Measurements from ENCODE around the gene ATP1A1. TPM values are rescaled to one million over a fixed set of nuclear protein-coding genes. Genes with fewer than 3 reads are reported as not detected.

The ATP1A1 gene
- total and polyA plus RNA-seq, 12 donors: 73.6 to 624 (median 203) TPM

DNA sequence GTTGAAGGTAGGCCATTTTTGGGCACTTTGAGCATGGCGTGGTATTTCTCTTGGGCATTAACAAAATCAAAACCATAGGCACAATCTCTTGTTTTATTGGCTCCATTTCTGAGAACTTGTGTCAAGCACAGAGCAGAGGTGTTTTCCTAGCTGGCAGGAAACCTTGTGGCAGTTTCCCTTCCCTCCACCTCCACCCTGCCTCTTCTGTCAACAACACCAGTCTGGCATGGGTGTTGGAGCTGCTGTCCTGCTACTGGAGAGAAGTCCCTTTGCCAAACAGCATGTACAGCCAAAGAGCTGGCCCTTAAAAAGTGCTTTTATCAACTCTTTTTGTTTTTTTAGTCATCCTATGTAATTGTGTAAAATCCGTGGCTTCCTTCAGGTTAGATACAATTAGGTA, 16.0 kb downstream of the ATP1A1 start:
- DNase-seq: no peak
- intact Hi-C loops (cut with DNase I): loop anchor here in 1 of 10 donors (10.0 kb wide), 1 partner anchor 234 kb away; no protein-coding TSS in a partner anchor
- no peaks in the 10 kb centered on the region for H3K27me3 ChIP-seq
- H3K4me1 ChIP-seq: peaks cover 0 to 31% (median 15%) of the 10 kb centered on the region in 9 donors
- ATAC-seq: peak in 4 of 8 donors; percentile 39 to 74 (median 48)
- H3K27ac ChIP-seq: peak overlapping the region in 4 of 10 donors; percentile 3 to 28 (median 23)
- H3K36me3 ChIP-seq: peaks cover 0 to 100% (median 83%) of the 10 kb centered on the region in 9 donors
- WGBS, 2 donors: 48 to 65% methylated on average over 2 of the region's 2 CpGs
- no peak overlapping the region for H3K4me3 ChIP-seq
- TF ChIP-seq, protein P1, sequence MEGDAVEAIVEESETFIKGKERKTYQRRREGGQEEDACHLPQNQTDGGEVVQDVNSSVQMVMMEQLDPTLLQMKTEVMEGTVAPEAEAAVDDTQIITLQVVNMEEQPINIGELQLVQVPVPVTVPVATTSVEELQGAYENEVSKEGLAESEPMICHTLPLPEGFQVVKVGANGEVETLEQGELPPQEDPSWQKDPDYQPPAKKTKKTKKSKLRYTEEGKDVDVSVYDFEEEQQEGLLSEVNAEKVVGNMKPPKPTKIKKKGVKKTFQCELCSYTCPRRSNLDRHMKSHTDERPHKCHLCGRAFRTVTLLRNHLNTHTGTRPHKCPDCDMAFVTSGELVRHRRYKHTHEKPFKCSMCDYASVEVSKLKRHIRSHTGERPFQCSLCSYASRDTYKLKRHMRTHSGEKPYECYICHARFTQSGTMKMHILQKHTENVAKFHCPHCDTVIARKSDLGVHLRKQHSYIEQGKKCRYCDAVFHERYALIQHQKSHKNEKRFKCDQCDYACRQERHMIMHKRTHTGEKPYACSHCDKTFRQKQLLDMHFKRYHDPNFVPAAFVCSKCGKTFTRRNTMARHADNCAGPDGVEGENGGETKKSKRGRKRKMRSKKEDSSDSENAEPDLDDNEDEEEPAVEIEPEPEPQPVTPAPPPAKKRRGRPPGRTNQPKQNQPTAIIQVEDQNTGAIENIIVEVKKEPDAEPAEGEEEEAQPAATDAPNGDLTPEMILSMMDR (IDR thresholded peaks at IDR 0.05): no peak
- H3K9me3 ChIP-seq: no peaks in the 10 kb centered on the region

DNA sequence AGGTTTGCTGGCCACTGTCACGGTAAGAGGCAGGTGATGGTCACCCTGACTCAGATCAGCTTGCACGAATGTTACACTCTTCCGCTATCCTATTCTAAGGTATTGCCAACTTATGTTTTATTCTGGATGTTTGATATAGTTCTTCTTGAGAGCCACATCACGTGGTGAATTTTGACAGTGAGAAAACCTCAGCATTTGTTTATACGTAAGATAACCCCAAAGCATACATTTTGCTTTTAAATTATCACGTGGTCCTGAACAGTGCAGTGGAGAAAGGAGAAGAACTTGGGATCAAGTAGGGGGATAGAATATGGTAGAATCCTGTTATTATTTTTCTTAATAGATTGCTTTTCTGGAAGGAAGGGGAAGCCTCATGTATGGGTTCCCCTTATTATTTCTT, 16.6 kb downstream of the ATP1A1 start:
- DNase-seq: no peak
- Histone ChIP-seq H3K27me3 (no peaks in the 10 kb centered on the region), H3K4me3 (no peak overlapping the region), H3K4me1 (peaks cover 0 to 31% (median 13%) of the 10 kb centered on the region in 9 donors), H3K27ac (peak overlapping the region in 1 of 10 donors; percentile 24), H3K9me3 (no peaks in the 10 kb centered on the region), H3K36me3 (peaks cover 0 to 100% (median 86%) of the 10 kb centered on the region in 9 donors)
- TF ChIP-seq, protein P1 (IDR thresholded peaks at IDR 0.05): no peak
- no peak for ATAC-seq
- WGBS, 2 donors: 87 to 89% methylated on average over 6 of the region's 6 CpGs
- intact Hi-C loops (cut with DNase I): loop anchor here in 1 of 10 donors (10.0 kb wide), 1 partner anchor 235 kb away; no protein-coding TSS in a partner anchor

DNA sequence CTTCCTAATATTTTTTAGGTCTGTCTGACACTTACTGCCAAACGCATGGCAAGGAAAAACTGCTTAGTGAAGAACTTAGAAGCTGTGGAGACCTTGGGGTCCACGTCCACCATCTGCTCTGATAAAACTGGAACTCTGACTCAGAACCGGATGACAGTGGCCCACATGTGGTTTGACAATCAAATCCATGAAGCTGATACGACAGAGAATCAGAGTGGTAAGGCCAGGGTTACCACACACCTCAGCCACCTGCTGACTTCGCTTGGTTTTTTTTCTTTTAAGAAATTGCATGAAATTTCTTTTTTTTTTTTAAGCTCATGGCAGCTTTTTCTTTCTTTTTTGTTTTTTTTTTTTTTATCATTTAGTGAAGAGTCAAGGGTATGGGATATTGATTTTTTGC, 17.2 kb downstream of the ATP1A1 start:
- Histone ChIP-seq H3K36me3 (peaks cover 0 to 100% (median 86%) of the 10 kb centered on the region in 9 donors), H3K4me1 (peaks cover 0 to 31% (median 13%) of the 10 kb centered on the region in 9 donors), H3K27ac (peak overlapping the region in 1 of 10 donors; percentile 17), H3K27me3 (no peaks in the 10 kb centered on the region), H3K4me3 (no peak overlapping the region), H3K9me3 (no peaks in the 10 kb centered on the region)
- intact Hi-C loops (cut with DNase I): no loop called here
- no peak for ATAC-seq
- TF ChIP-seq, protein P1 (IDR thresholded peaks at IDR 0.05): no peak
- WGBS, 2 donors: 70 to 72% methylated on average over 5 of the region's 5 CpGs
- DNase-seq: no peak

DNA sequence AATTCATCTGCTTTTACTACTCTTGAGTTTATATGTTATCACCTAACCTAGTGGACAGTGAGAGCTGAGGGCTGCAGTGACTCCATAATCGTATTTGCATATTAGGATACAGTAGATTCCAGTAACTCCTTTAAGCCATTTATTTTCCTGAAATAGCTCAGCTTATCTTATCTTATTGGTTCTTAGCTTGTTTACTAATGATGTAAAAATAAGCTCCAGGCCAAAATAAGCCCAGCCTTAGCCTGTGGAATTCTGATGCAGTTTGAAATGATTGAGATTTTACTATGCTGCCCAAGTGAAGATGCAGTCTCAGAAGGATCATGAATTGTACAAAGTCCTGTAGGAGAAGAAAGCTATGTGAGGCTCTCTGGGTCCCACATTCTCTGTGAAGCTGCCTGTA, 18.1 kb downstream of the ATP1A1 start:
- H3K27ac ChIP-seq: peak overlapping the region in 1 of 10 donors; percentile 9
- no peaks in the 10 kb centered on the region for H3K9me3 ChIP-seq
- peaks cover 0 to 100% (median 88%) of the 10 kb centered on the region in 9 donors for H3K36me3 ChIP-seq
- WGBS, 2 donors: 28 to 46% methylated on average over 1 of the region's 1 CpG
- ATAC-seq: peak in 1 of 8 donors; percentile 11
- TF ChIP-seq, protein P1 (IDR thresholded peaks at IDR 0.05): no peak
- H3K27me3 ChIP-seq: no peaks in the 10 kb centered on the region
- H3K4me1 ChIP-seq: peaks cover 0 to 31% (median 13%) of the 10 kb centered on the region in 9 donors
- no peak for DNase-seq
- no peak overlapping the region for H3K4me3 ChIP-seq
- intact Hi-C loops (cut with DNase I): no loop called here
